ENCODE data around the gene ANXA11. TPM values are rescaled to one million over a fixed set of nuclear protein-coding genes. Genes with fewer than 3 reads are reported as not detected.

The ANXA11 gene
- total and polyA plus RNA-seq, 2 of the 4 experiments (the other 2 are of a cell fraction), result 39.4 to 109 TPM

DNA sequence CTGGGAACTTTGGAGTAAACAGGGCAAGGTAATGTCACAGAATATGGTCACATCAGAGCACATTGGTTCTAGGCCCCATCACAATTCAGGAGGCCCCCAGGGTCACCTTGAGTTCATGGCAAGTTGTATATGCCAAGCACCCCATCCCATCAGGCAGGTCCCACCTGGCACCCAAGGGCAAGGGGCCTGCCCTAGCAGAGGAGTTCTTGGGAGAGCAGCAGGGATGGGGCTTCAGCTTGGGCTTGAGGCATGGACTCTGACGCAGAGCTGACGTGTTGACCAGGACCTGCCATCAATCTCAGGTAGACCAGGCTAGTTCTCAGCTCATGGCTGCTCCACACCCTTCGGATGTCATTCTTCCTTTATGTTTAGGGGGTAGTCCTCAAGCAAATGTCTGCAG is 51.9 kb downstream of the ANXA11 start:
- peak overlapping the region; percentile 15 for H2AFZ ChIP-seq (replicated peaks; ENCODE audit: low read length, poor library complexity)
- BruUV-seq (replicated peaks), result no TSS peak
- H2BK15ac ChIP-seq (ENCODE audit: low read depth, low read length), result 0 out of 3 replicates have a peak overlapping the region, but pooled peaks have one; percentile 19
- peaks cover 50% of the 10 kb centered on the region for H3K9me1 ChIP-seq (ENCODE audit: insufficient read depth, low read length)
- intact Hi-C loops (cut with micrococcal nuclease) (no loop called here), dilution Hi-C loops (cut with HindIII; ENCODE audit: low sequenced_read_pairs, unreplicated experiment) (no loop called here), in situ Hi-C loops (cut with MboI; ENCODE audit: low sequenced_read_pairs) (loop anchor here (10.0 to 25.0 kb wide), 2 partner anchors 51 to 309 kb away; partner anchors contain the start of genes ANXA11 and TSPAN14)
- peak overlapping the region; percentile 41; the same call in 1 of the 2 replicates for H2BK120ac ChIP-seq (ENCODE audit: low read depth, low read length)
- peak overlapping the region; percentile 9; the same call in 1 of the 2 replicates for H3K18ac ChIP-seq (ENCODE audit: low read depth, low read length)
- no peak overlapping the region for H4K91ac ChIP-seq (ENCODE audit: insufficient read depth, low read depth, low read length)
- H3K4ac ChIP-seq (ENCODE audit: low read depth, low read length), result peak overlapping the region; percentile 57
- peaks cover 32 to 63% of the 10 kb centered on the region in 2 experiments for H3K79me1 ChIP-seq (ENCODE audit: low read depth in 1 of 2, low read length in 2 of 2)
- peaks cover 34% of the 10 kb centered on the region for H3K4me1 ChIP-seq (ENCODE audit: control insufficient read depth, insufficient read depth, low read length)
- H2BK20ac ChIP-seq (ENCODE audit: low read depth, low read length), result no peak overlapping the region
- H3K27me3 ChIP-seq (ENCODE audit: control insufficient read depth, insufficient read depth, low read length), result no peaks in the 10 kb centered on the region
- no CpG with 5 or more reads among the region's 3 CpGs for WGBS, 2 experiments (ENCODE audit: extremely low coverage in 2 of 2, insufficient read length in 1 of 2)
- H4K8ac ChIP-seq (ENCODE audit: low read depth in 2 of 2, low read length in 2 of 2), result peak overlapping the region in 1 of 2 experiments; percentile 53; a peak in 1 of 4 replicates
- H3K4me2 ChIP-seq (ENCODE audit: low read depth, low read length), result no peak overlapping the region
- CTCF ChIA-PET, result interaction anchor here (0.6 to 1.4 kb wide), 2 partner anchors 15 to 69 kb away, joined by 3 read pairs; no protein-coding TSS in a partner anchor
- H3K4me3 ChIP-seq (ENCODE audit: insufficient read depth, low read depth, low read length), result no peak overlapping the region
- H3K56ac ChIP-seq (ENCODE audit: extremely low read depth, insufficient read depth, low read length), result no peak overlapping the region
- TF ChIP-seq, protein P1, sequence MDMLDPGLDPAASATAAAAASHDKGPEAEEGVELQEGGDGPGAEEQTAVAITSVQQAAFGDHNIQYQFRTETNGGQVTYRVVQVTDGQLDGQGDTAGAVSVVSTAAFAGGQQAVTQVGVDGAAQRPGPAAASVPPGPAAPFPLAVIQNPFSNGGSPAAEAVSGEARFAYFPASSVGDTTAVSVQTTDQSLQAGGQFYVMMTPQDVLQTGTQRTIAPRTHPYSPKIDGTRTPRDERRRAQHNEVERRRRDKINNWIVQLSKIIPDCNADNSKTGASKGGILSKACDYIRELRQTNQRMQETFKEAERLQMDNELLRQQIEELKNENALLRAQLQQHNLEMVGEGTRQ (IDR thresholded peaks at IDR 0.05; ENCODE audit: low read depth, low read length), result no peak
- no peak for TF ChIP-seq RFX5 (IDR thresholded peaks at IDR 0.05; ENCODE audit: low read depth, low read length)
- TF ChIP-seq FOS (IDR thresholded peaks at IDR 0.05; ENCODE audit: low read depth, low read length), result no peak
- TF ChIP-seq CHD1 (IDR thresholded peaks at IDR 0.05; ENCODE audit: low read depth, low read length), result no peak
- no peak for TF ChIP-seq MAFK (IDR thresholded peaks at IDR 0.05; ENCODE audit: low read depth, low read length)
- no peak for TF ChIP-seq MAZ (IDR thresholded peaks at IDR 0.05; ENCODE audit: borderline replicate concordance, low read depth, low read length)
- TF ChIP-seq RCOR1 (IDR thresholded peaks at IDR 0.05; ENCODE audit: insufficient replicate concordance, low read length), result no peak
- TF ChIP-seq CEBPB (IDR thresholded peaks at IDR 0.05; ENCODE audit: low read depth, low read length), result no peak
- TF ChIP-seq ELK1 (IDR thresholded peaks at IDR 0.05; ENCODE audit: borderline replicate concordance, low read depth, low read length), result no peak
- TF ChIP-seq, protein P2, sequence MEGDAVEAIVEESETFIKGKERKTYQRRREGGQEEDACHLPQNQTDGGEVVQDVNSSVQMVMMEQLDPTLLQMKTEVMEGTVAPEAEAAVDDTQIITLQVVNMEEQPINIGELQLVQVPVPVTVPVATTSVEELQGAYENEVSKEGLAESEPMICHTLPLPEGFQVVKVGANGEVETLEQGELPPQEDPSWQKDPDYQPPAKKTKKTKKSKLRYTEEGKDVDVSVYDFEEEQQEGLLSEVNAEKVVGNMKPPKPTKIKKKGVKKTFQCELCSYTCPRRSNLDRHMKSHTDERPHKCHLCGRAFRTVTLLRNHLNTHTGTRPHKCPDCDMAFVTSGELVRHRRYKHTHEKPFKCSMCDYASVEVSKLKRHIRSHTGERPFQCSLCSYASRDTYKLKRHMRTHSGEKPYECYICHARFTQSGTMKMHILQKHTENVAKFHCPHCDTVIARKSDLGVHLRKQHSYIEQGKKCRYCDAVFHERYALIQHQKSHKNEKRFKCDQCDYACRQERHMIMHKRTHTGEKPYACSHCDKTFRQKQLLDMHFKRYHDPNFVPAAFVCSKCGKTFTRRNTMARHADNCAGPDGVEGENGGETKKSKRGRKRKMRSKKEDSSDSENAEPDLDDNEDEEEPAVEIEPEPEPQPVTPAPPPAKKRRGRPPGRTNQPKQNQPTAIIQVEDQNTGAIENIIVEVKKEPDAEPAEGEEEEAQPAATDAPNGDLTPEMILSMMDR (conservative IDR thresholded peaks at IDR 0.05; ENCODE audit: low read depth, low read length), result no peak
- TF ChIP-seq RAD21 (IDR thresholded peaks at IDR 0.05; ENCODE audit: low read length), result no peak
- no peak for TF ChIP-seq POLR2A (IDR thresholded peaks at IDR 0.05; ENCODE audit: low read depth, low read length)
- H2AK5ac ChIP-seq (ENCODE audit: low read depth, low read length), result peak overlapping the region; percentile 42; the same call in 1 of the 2 replicates
- peaks cover 18% of the 10 kb centered on the region for H4K20me1 ChIP-seq (ENCODE audit: insufficient read depth, low read length)
- no peaks in the 10 kb centered on the region for H3K9me3 ChIP-seq (ENCODE audit: control insufficient read depth, insufficient read depth, low read length)
- POLR2A ChIA-PET (ENCODE audit: unreplicated experiment), result no interaction called here
- DNase-seq (no peak), ATAC-seq (ENCODE audit: low read depth) (no peak)
- H3K23ac ChIP-seq (ENCODE audit: low read depth, low read length), result peak overlapping the region; percentile 19; the same call in 1 of the 2 replicates
- H4K5ac ChIP-seq (ENCODE audit: low read depth, low read length), result no peak overlapping the region
- no peak overlapping the region for H2BK5ac ChIP-seq (ENCODE audit: low read depth, low read length, poor library complexity, severe bottlenecking)
- H2AK9ac ChIP-seq (replicated peaks; ENCODE audit: low read depth, low read length, poor library complexity), result no peak overlapping the region
- no peak overlapping the region for H3K9ac ChIP-seq (ENCODE audit: low read depth, low read length)
- H3K36me3 ChIP-seq (ENCODE audit: control insufficient read depth, insufficient read depth, low read length), result peaks cover 50% of the 10 kb centered on the region
- no peak overlapping the region for H3K27ac ChIP-seq (ENCODE audit: insufficient read depth, low read length)
- H3K14ac ChIP-seq (replicated peaks; ENCODE audit: low read depth, low read length), result peak overlapping the region; percentile 46; the same call in 1 of the 2 replicates
